HEK293 (cell line): Measurements from ENCODE around the gene PAMR1.

ENCODE experiments used
- CTCF ChIP-seq: fragments of 450-650 bp; formaldehyde crosslinking; IDR thresholded peaks from 2 replicates; pipeline ENCODE4 v1.5.1; 2016; ENCODE audit warnings: missing biosample characterization, missing genetic modification characterization
- GFI1B ChIP-seq: fragments of 450-650 bp; formaldehyde crosslinking; IDR thresholded peaks from 2 replicates; pipeline ENCODE4 v1.5.1; 2016; ENCODE audit warnings: missing biosample characterization, missing genetic modification characterization
- RBAK ChIP-seq: fragments of 450-650 bp; formaldehyde crosslinking; IDR thresholded peaks from 2 replicates; pipeline ENCODE4 v1.5.1; 2016; ENCODE audit warnings: missing biosample characterization, missing genetic modification characterization
- TCF7L2 ChIP-seq: IDR thresholded peaks from 2 replicates; pipeline ENCODE4 v1.6.1; 2011; ENCODE audit warnings: low read depth, mild to moderate bottlenecking, inconsistent platforms, low read length, moderate library complexity, borderline replicate concordance
- YY1 ChIP-seq: fragments of 450-650 bp; formaldehyde crosslinking; IDR thresholded peaks from 2 replicates; pipeline ENCODE4 v1.5.1; 2018; ENCODE audit warnings: missing biosample characterization, missing genetic modification characterization
- YY2 ChIP-seq: fragments of 450-650 bp; formaldehyde crosslinking; IDR thresholded peaks from 2 replicates; pipeline ENCODE4 v1.5.1; 2016; ENCODE audit warnings: missing biosample characterization, missing genetic modification characterization
- ZFP3 ChIP-seq: fragments of 450-650 bp; formaldehyde crosslinking; IDR thresholded peaks from 2 replicates; pipeline ENCODE4 v1.5.1; 2016; ENCODE audit warnings: low read depth, missing biosample characterization, missing genetic modification characterization
- ZNF174 ChIP-seq: fragments of 450-650 bp; formaldehyde crosslinking; IDR thresholded peaks from 2 replicates; pipeline ENCODE4 v1.5.0; 2017; ENCODE audit warnings: missing biosample characterization, mild to moderate bottlenecking, missing genetic modification characterization
- ZNF274 ChIP-seq, 2 experiments: fragments of 200-500 bp in 1 of 2; fragments of 450-650 bp in 1 of 2; sonication (Bioruptor generic) in 1 of 2; formaldehyde crosslinking in 1 of 2; IDR thresholded peaks; 2 replicates each; pipeline versions ENCODE4 v1.5.1 to v1.6.1; 2014 to 2016; ENCODE audit warnings: borderline replicate concordance in 1 of 2, inconsistent platforms in 1 of 2, low read length in 1 of 2, missing biosample characterization in 1 of 2, missing genetic modification characterization in 1 of 2
- ZNF350 ChIP-seq: fragments of 450-650 bp; formaldehyde crosslinking; IDR thresholded peaks from 2 replicates; pipeline ENCODE4 v1.5.0; 2017; ENCODE audit warnings: missing biosample characterization, mild to moderate bottlenecking, missing genetic modification characterization
- ZNF416 ChIP-seq: fragments of 450-650 bp; formaldehyde crosslinking; IDR thresholded peaks from 2 replicates; pipeline ENCODE4 v1.5.1; 2016; ENCODE audit warnings: missing biosample characterization, missing genetic modification characterization
- ZNF670 ChIP-seq: fragments of 450-650 bp; formaldehyde crosslinking; IDR thresholded peaks from 2 replicates; pipeline ENCODE4 v1.5.1; 2016; ENCODE audit warnings: missing biosample characterization, missing genetic modification characterization, low read depth
- ZNF701 ChIP-seq: fragments of 450-650 bp; formaldehyde crosslinking; IDR thresholded peaks from 2 replicates; pipeline ENCODE4 v1.5.1; 2016; ENCODE audit warnings: missing biosample characterization, missing genetic modification characterization
- TF ChIP-seq, protein P1 (sequence below): fragments of 450-650 bp; formaldehyde crosslinking; IDR thresholded peaks from 2 replicates; pipeline ENCODE4 v1.5.1; 2016; ENCODE audit warnings: missing biosample characterization, missing genetic modification characterization

DNA sequence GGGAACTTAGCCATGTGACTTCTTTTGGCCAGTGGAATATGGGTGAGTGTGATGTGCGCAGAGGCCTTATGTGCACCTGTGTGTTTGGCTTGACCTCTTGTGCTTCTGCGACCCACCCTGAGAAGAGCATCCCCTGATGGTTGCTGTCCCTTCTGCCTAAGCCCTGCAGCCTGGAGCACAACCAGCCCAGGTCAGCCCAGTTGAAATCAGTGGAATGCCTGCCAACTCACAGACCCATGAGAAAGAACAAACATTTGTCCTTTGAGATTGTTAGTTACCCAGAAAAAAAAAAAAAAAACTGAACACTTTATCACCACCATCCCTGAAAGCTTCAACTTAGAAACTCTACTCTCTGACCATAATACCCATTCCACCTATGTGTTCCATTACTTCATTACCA lies 38.5 kb downstream of the PAMR1 start:
- no peak for TF ChIP-seq CTCF (tag by site-specific recombination)
- no peak for TF ChIP-seq TCF7L2
- TF ChIP-seq GFI1B: no peak
- TF ChIP-seq ZNF274 (IDR thresholded peaks at IDR 0.05; ENCODE audit: low read length): no peak
- no peak for TF ChIP-seq ZNF274 (tag by site-specific recombination; IDR thresholded peaks at IDR 0.05; ENCODE audit: borderline replicate concordance)
- TF ChIP-seq ZNF701 (tag by site-specific recombination): no peak
- TF ChIP-seq ZFP3 (tag by site-specific recombination): no peak
- TF ChIP-seq, protein P1, sequence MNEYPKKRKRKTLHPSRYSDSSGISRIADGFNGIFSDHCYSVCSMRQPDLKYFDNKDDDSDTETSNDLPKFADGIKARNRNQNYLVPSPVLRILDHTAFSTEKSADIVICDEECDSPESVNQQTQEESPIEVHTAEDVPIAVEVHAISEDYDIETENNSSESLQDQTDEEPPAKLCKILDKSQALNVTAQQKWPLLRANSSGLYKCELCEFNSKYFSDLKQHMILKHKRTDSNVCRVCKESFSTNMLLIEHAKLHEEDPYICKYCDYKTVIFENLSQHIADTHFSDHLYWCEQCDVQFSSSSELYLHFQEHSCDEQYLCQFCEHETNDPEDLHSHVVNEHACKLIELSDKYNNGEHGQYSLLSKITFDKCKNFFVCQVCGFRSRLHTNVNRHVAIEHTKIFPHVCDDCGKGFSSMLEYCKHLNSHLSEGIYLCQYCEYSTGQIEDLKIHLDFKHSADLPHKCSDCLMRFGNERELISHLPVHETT: no peak
- no peak for TF ChIP-seq YY1 (tag by site-specific recombination)
- TF ChIP-seq ZNF416: no peak
- no peak for TF ChIP-seq YY2 (tag by site-specific recombination)
- TF ChIP-seq ZNF174 (tag by site-specific recombination): no peak
- no peak for TF ChIP-seq ZNF670 (tag by site-specific recombination)
- no peak for TF ChIP-seq RBAK (tag by site-specific recombination)
- TF ChIP-seq ZNF350: no peak
